HG03045 (cell line): ENCODE results near the gene LRRN1.
"Not testable (repeated sequence)": the region's sequence is repeated elsewhere in the genome, so short reads cannot be mapped to it uniquely, and the experiment has no call there.

Source experiments
- ATAC-seq: cut with Tn5 transposase; IDR thresholded peaks from one replicate; pipeline ENCODE4 v1.9.1; 2021; ENCODE audit warnings: mild to moderate bottlenecking, moderate library complexity; ENCODE audit not compliant: unreplicated experiment

LRRN1 gene

GRCh38 chr3:3806856-3807255 is 7.6 kb downstream of the LRRN1 start:
- ATAC-seq: no peak

DNA sequence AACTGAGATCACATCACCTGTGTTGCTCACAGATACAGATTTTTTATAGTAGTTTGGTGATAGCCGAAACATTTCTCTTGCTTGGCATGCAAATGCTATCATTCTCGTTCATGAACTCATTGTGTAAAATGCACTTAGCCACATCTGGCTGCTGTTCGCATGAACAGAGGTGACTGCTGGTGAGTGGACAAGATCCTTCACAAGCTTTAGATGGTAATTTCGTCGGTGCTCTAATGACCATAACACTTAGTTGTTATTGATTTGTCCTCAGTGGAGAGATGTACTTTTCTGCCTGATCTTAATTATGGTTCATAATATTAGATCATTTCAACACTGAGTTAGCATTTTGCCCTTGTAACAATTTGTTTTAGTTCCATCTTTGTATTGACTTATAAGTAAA is 13.8 kb downstream of the LRRN1 start:
- ATAC-seq: no peak

DNA sequence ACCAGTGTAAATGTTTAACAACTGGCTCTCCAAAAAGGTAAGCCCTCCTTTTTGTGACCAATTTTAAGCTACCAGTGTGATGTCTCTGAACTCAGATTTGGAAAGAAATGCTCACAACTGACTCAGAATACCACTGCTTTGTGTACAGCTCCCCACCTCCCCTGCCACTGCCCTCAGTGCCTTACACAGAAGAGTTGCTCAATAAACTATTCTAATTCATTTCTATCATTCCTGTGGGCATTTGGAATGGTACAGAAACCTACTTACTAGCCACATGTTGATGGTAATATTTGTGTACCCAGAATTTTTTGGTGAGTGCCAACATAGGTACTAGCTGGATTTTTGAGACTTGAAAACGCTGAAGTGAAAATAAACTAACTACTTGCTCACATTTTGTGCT is 16.0 kb downstream of the LRRN1 start:
- no peak for ATAC-seq

DNA sequence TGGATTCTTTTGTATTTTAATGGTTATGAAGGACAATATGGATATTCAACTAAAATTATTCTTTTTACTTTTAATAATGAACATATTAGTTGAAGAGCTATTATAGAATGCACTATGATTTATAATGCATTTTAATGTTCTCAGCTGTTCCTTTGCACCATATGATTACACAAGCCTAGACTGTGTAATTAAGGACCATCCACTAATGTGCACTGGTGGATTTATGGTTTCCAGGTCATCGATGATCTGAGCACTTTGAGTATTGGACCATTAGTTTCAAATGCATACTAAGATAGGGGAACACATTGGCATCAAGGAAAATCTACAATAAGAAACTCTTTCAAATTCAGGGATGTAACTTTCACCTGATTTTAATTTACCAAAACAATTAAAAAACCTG is 16.8 kb downstream of the LRRN1 start:
- ATAC-seq: no peak

DNA sequence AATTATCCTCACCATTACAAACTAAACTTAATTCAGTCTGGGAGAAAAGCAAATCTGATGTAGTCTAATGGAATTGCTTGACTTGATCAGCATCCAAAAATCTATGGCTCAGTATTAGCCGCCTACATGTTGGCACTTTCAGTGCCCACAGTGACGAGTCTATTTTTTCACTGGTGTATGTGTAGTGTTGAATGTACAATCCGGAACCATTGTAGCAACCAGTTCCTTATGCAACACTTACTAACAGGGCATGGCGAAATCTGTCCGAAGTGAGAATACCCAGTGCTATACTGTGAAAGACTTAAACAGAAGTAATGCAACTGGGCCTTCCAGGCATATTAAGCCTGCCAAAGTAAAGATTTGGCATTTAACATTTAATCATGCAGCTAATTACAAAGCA is 18.6 kb downstream of the LRRN1 start:
- ATAC-seq: no peak

DNA sequence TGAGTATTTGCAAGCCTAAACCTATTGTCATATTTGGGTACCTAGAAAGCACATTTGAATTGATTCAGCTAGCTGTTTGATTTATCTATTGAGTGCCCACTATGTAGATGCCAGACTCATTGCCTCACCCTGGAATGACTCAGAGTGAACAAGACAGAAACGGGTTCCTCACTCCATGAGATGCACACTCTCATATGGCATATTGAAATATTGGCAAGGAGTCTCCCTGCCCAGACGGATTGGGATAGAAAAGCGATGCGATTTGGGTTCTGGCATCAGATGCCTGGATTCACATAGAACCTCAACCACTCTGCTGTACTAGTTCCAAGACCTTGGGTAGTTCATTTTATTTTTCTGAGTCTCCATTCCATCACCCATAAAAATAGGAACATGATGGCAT is 22.5 kb downstream of the LRRN1 start:
- ATAC-seq: no peak

- no peak for ATAC-seq
Measured at GRCh38 chr3:3825035-3825434, 25.8 kb downstream of the LRRN1 start.

- ATAC-seq: no peak
Measured at GRCh38 chr3:3826521-3826920, 27.3 kb downstream of the LRRN1 start.

DNA sequence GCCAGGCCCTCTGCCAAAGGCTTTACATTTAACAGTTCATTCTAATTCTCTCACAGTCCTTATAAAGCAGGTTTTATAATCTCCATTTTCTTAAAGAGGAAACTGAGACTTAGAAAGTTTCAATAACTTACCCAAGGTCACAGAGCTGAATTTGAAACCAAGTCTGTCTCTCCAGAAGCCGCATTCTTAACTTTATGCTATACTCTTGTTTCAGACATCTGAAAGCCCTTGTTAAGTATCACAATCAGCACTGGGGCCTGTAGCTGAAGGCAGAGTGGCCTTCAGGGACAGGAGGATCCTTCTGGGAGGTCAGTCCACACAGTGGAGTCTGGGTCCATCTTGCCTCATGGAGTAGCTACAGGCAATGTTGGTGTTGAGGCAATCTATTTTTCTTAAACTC is 27.9 kb downstream of the LRRN1 start:
- ATAC-seq: no peak

DNA sequence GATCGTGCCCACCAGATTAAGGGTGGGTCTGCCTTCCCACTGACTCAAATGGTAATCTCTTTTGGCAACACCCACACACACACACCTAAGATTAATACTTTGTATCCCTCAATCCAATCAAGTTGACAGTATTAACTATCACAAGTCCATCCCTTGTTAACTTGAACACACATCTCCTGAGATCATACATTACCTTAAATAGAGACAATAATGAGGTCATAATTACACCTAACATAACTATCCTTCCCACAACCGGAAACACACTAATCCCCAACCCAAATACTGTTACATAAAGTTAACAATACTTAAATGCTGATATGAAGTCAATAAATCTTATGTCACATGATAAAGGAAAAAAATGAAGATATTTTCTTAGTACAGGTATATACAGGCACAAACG is 29.2 kb downstream of the LRRN1 start:
- ATAC-seq: not testable (repeated sequence)

- no peak for ATAC-seq
Measured at GRCh38 chr3:3836845-3837244, 37.6 kb downstream of the LRRN1 start.

GRCh38 chr3:3842356-3842755 is 43.1 kb downstream of the LRRN1 start:
- no peak for ATAC-seq

- no peak for ATAC-seq
Measured at GRCh38 chr3:3847994-3848922, 49.0 kb downstream of the LRRN1 start.

- no peak for ATAC-seq
Measured at GRCh38 chr3:3848923-3849275, 49.7 kb downstream of the LRRN1 start.

- peak; percentile 87 for ATAC-seq
Measured at GRCh38 chr3:3851621-3852323, 52.5 kb downstream of the LRRN1 start.

GRCh38 chr3:3853544-3853943 is 54.3 kb downstream of the LRRN1 start:
- ATAC-seq: no peak

- ATAC-seq: no peak
Measured at GRCh38 chr3:3855056-3855455, 55.8 kb downstream of the LRRN1 start.

DNA sequence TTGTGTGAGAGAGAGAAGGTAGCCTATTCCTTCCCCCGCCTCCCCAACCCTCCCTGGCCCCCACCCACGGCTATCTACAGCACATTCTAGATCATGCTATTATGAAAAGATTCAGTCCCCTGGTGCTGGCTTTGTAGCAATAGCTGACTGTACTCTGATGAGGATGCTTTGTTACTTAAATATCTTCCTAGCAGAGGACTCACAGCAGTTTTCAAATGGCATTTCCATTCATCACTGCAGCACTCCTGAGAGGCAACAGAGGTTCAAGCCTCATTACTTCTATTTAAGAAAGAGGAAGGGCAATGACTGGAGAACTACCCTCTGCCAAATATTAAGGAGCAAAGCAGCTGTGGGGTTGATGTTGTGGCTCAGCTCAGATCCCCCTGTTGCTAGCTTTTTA is 61.0 kb downstream of the LRRN1 start:
- ATAC-seq: no peak

DNA sequence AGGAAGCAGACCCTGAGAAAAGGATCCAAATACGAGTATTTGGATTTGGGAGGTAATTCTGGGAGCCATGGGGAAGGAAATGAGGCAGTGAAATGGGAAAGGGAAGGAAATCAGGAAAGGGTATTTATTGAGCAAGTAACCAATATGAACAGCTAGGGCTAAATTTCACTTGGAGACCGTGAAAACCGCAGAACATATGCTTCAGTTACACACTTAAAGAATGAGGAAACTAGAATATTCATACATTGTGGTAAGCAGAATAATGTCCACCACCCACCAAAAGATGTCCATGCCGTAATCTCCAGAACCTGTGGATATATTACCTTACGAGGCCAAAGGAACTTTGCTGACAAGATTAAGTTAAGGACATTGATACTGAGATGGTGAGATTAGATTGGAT is 63.3 kb downstream of the LRRN1 start:
- no peak for ATAC-seq

DNA sequence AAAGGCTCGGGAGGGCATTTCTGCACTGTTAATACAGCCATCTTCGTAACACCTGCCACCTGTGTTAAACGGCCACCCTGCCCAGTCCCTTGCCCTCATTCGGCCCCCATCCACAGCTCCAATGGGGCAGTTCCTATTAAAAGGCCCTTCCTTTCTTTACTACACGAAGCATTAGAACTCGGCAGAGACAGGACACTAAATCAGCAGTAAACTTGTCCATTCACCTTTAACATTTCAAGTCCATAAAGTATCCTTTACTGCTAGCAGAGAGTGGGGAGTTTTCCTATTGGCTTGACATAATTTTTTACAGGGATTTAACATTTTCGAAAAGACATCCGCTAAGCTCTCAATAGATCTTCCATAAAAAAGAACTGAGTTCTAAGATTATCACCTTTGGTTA is 76.3 kb downstream of the LRRN1 start:
- ATAC-seq: no peak

DNA sequence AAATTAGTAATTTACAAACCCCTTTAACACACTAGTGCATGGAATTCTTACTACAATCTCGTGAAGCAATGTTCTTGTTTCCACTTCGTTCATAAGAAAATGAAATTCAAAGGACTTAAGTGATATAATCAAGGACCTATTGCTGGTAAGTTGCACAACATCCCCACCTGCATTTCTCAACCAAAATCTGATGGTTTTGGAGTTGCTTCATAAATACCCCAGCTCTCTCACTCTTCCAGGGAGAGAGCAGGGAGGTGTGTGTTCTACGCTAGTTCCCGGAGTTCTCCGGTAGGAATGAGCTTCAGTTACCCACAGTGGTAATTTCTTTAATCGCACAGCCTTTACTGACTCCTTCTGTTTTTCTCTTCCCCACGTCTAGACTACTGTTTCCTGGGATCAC is 81.8 kb downstream of the LRRN1 start:
- no peak for ATAC-seq

GRCh38 chr3:3887311-3887710 is 88.1 kb downstream of the LRRN1 start:
- ATAC-seq: not testable (repeated sequence)
